ENCODE data around the gene PIANP.

The PIANP gene

GRCh38 chr12:6703631-6704030, 3.0 kb upstream of the PIANP start:
- peak overlapping the region; percentile 12 for H3K18ac ChIP-seq (ENCODE audit: low read length)
- no peak overlapping the region for H2BK15ac ChIP-seq (ENCODE audit: low read length)
- peak overlapping the region; percentile 15 for H3K4me2 ChIP-seq (ENCODE audit: insufficient read depth, low read length, poor library complexity, severe bottlenecking)
- no peak overlapping the region for H3K9ac ChIP-seq (ENCODE audit: low read depth, low read length, poor library complexity)
- no peak overlapping the region for H2BK12ac ChIP-seq (ENCODE audit: low read length)
- H3K23ac ChIP-seq (ENCODE audit: low read depth, low read length, poor library complexity): no peak overlapping the region
- no peak overlapping the region for H2BK120ac ChIP-seq (ENCODE audit: low read depth, low read length)
- H3K27me3 ChIP-seq (ENCODE audit: control insufficient read depth in 3 of 3, insufficient read depth in 3 of 3, low read depth in 1 of 3, low read length in 3 of 3): peaks cover 0 to 12% (median 7%) of the 10 kb centered on the region in 3 experiments
- peak overlapping the region; percentile 5 for H3K27ac ChIP-seq (replicated peaks; ENCODE audit: low read length)
- H3K14ac ChIP-seq (ENCODE audit: low read length): no peak overlapping the region
- H2BK5ac ChIP-seq (ENCODE audit: low read length): no peak overlapping the region
- H3K9me3 ChIP-seq (replicated peaks in 1 of 2; ENCODE audit: control insufficient read depth in 2 of 2, insufficient read depth in 1 of 2, low read depth in 1 of 2, low read length in 2 of 2): no peaks in the 10 kb centered on the region
- H3K4me3 ChIP-seq (ENCODE audit: low read length in 2 of 2): no peak overlapping the region
- peak overlapping the region; percentile 39 for H2AFZ ChIP-seq (ENCODE audit: low read length)
- no peak overlapping the region for H2AK5ac ChIP-seq (ENCODE audit: low read depth, low read length)
- H4K8ac ChIP-seq (ENCODE audit: low read depth, low read length): no peak overlapping the region
- DNase-seq (ENCODE audit: low spot score): peak; percentile 37
- no peak overlapping the region for H4K91ac ChIP-seq (ENCODE audit: low read depth, low read length, poor library complexity)
- H3K79me1 ChIP-seq (ENCODE audit: low read depth, low read length): peaks cover 12% of the 10 kb centered on the region
- peaks cover 9 to 16% of the 10 kb centered on the region in 2 donors for H3K4me1 ChIP-seq (ENCODE audit: control insufficient read depth in 2 of 2, insufficient read depth in 1 of 2, low read depth in 1 of 2, low read length in 2 of 2)
- WGBS, 2 donors (ENCODE audit: extremely low coverage in 2 of 2, insufficient read length in 2 of 2, insufficient replicate concordance in 1 of 2): no CpG with 5 or more reads among the region's 10 CpGs
- H3K4ac ChIP-seq (ENCODE audit: low read length): no peak overlapping the region
- no peaks in the 10 kb centered on the region for H3K36me3 ChIP-seq (replicated peaks in 1 of 2; ENCODE audit: control insufficient read depth in 2 of 2, insufficient read depth in 2 of 2, low read length in 2 of 2)

GRCh38 chr12:6701078-6701768, 608 bp upstream of the PIANP start:
- WGBS, 2 donors (ENCODE audit: extremely low coverage in 2 of 2, insufficient read length in 2 of 2, insufficient replicate concordance in 1 of 2): no CpG with 5 or more reads among the region's 13 CpGs
- Histone ChIP-seq H3K9ac (ENCODE audit: low read depth, low read length, poor library complexity) (peak overlapping the region; percentile 21), H3K4me1 (ENCODE audit: control insufficient read depth in 2 of 2, insufficient read depth in 1 of 2, low read depth in 1 of 2, low read length in 2 of 2) (peaks cover 9 to 16% of the 10 kb centered on the region in 2 donors), H2AK5ac (ENCODE audit: low read depth, low read length) (peak overlapping the region; percentile 84), H3K23ac (ENCODE audit: low read depth, low read length, poor library complexity) (peak overlapping the region; percentile 25), H3K27me3 (ENCODE audit: control insufficient read depth in 3 of 3, insufficient read depth in 3 of 3, low read depth in 1 of 3, low read length in 3 of 3) (peaks cover 0 to 12% (median 7%) of the 10 kb centered on the region in 3 experiments), H3K18ac (ENCODE audit: low read length) (peak overlapping the region; percentile 89), H2AFZ (ENCODE audit: low read length) (peak overlapping the region; percentile 97), H3K36me3 (replicated peaks in 1 of 2; ENCODE audit: control insufficient read depth in 2 of 2, insufficient read depth in 2 of 2, low read length in 2 of 2) (peaks cover 9 to 10% of the 10 kb centered on the region in 2 donors), H3K4me3 (ENCODE audit: low read length in 2 of 2) (peak overlapping the region; percentile 80 to 81), H2BK120ac (ENCODE audit: low read depth, low read length) (peak overlapping the region; percentile 95), H3K4me2 (ENCODE audit: insufficient read depth, low read length, poor library complexity, severe bottlenecking) (peak overlapping the region; percentile 65), H4K8ac (ENCODE audit: low read depth, low read length) (no peak overlapping the region), H3K9me3 (replicated peaks in 1 of 2; ENCODE audit: control insufficient read depth in 2 of 2, insufficient read depth in 1 of 2, low read depth in 1 of 2, low read length in 2 of 2) (no peaks in the 10 kb centered on the region), H2BK5ac (ENCODE audit: low read length) (peak overlapping the region; percentile 93), H3K14ac (ENCODE audit: low read length) (peak overlapping the region; percentile 56), H4K91ac (ENCODE audit: low read depth, low read length, poor library complexity) (peak overlapping the region; percentile 92), H3K79me1 (ENCODE audit: low read depth, low read length) (peaks cover 15% of the 10 kb centered on the region), H3K4ac (ENCODE audit: low read length) (no peak overlapping the region), H2BK12ac (ENCODE audit: low read length) (peak overlapping the region; percentile 63), H2BK15ac (ENCODE audit: low read length) (peak overlapping the region; percentile 84), H3K27ac (replicated peaks; ENCODE audit: low read length) (no peak overlapping the region)
- peak; percentile 39 for DNase-seq (ENCODE audit: low spot score)

GRCh38 chr12:6699989-6700645, 498 bp downstream of the PIANP start:
- H4K8ac ChIP-seq (ENCODE audit: low read depth, low read length): peak overlapping the region; percentile 89
- peaks cover 15% of the 10 kb centered on the region for H3K79me1 ChIP-seq (ENCODE audit: low read depth, low read length)
- H2AK5ac ChIP-seq (ENCODE audit: low read depth, low read length): peak overlapping the region; percentile 91
- peak overlapping the region; percentile 93 for H2BK5ac ChIP-seq (ENCODE audit: low read length)
- H4K91ac ChIP-seq (ENCODE audit: low read depth, low read length, poor library complexity): no peak overlapping the region
- peak overlapping the region; percentile 100 for H3K9ac ChIP-seq (ENCODE audit: low read depth, low read length, poor library complexity)
- H3K4me3 ChIP-seq (ENCODE audit: low read length in 2 of 2): peak overlapping the region; percentile 81 to 98
- WGBS, 2 donors (ENCODE audit: extremely low coverage in 2 of 2, insufficient read length in 2 of 2, insufficient replicate concordance in 1 of 2): no CpG with 5 or more reads among the region's 65 CpGs
- peak overlapping the region; percentile 80 for H3K4ac ChIP-seq (ENCODE audit: low read length)
- peak overlapping the region; percentile 100 for H3K14ac ChIP-seq (ENCODE audit: low read length)
- peaks cover 9 to 16% of the 10 kb centered on the region in 2 donors for H3K4me1 ChIP-seq (ENCODE audit: control insufficient read depth in 2 of 2, insufficient read depth in 1 of 2, low read depth in 1 of 2, low read length in 2 of 2)
- H3K27ac ChIP-seq (replicated peaks; ENCODE audit: low read length): peak overlapping the region; percentile 26
- peak overlapping the region; percentile 52 for H2BK12ac ChIP-seq (ENCODE audit: low read length)
- H2AFZ ChIP-seq (ENCODE audit: low read length): peak overlapping the region; percentile 97
- peak; percentile 32 for DNase-seq (ENCODE audit: low spot score)
- H3K18ac ChIP-seq (ENCODE audit: low read length): peak overlapping the region; percentile 99
- peak overlapping the region; percentile 99 for H2BK120ac ChIP-seq (ENCODE audit: low read depth, low read length)
- H3K36me3 ChIP-seq (replicated peaks in 1 of 2; ENCODE audit: control insufficient read depth in 2 of 2, insufficient read depth in 2 of 2, low read length in 2 of 2): peaks cover 10 to 15% of the 10 kb centered on the region in 2 donors
- peak overlapping the region; percentile 99 for H2BK15ac ChIP-seq (ENCODE audit: low read length)
- peaks cover 0 to 12% (median 7%) of the 10 kb centered on the region in 3 experiments for H3K27me3 ChIP-seq (ENCODE audit: control insufficient read depth in 3 of 3, insufficient read depth in 3 of 3, low read depth in 1 of 3, low read length in 3 of 3)
- H3K23ac ChIP-seq (ENCODE audit: low read depth, low read length, poor library complexity): peak overlapping the region; percentile 94
- peak overlapping the region; percentile 58 for H3K4me2 ChIP-seq (ENCODE audit: insufficient read depth, low read length, poor library complexity, severe bottlenecking)
- no peaks in the 10 kb centered on the region for H3K9me3 ChIP-seq (replicated peaks in 1 of 2; ENCODE audit: control insufficient read depth in 2 of 2, insufficient read depth in 1 of 2, low read depth in 1 of 2, low read length in 2 of 2)
